Muscle layer of colon (tissue), 2 donors: ENCODE data around the gene TFB1M.
A peak's percentile ranks its signal among the peaks of the same experiment; 100 is the strongest.
"Not testable (repeated sequence)": the region's sequence is repeated elsewhere in the genome, so short reads cannot be mapped to it uniquely, and the experiment has no call there.

Source experiments
- H3K27ac ChIP-seq: one replicate; pipeline ENCODE4 v1.7.0; 2013; ENCODE audit warnings: low read depth, mild to moderate bottlenecking, low read length, moderate library complexity
- H3K27me3 ChIP-seq, 2 donors: one replicate each; pipeline ENCODE4 v1.7.0; 2013; ENCODE audit warnings: low read length in 2 of 2, mild to moderate bottlenecking in 2 of 2; ENCODE audit not compliant: insufficient read depth in 2 of 2, control insufficient read depth in 1 of 2
- H3K36me3 ChIP-seq: one replicate; pipeline ENCODE4 v1.7.0; 2013; ENCODE audit warnings: mild to moderate bottlenecking, low read length; ENCODE audit not compliant: insufficient read depth
- H3K4me1 ChIP-seq: one replicate; pipeline ENCODE4 v1.7.0; 2013; ENCODE audit warnings: mild to moderate bottlenecking, low read length; ENCODE audit not compliant: insufficient read depth
- H3K4me3 ChIP-seq, 2 donors: one replicate each; pipeline ENCODE4 v1.7.0; 2013; ENCODE audit warnings: low read length in 2 of 2, low read depth in 1 of 2, mild to moderate bottlenecking in 1 of 2, moderate library complexity in 1 of 2
- H3K9ac ChIP-seq: one replicate; pipeline ENCODE4 v1.7.0; 2013; ENCODE audit warnings: low read length
- H3K9me3 ChIP-seq: one replicate; pipeline ENCODE4 v1.7.0; 2013; ENCODE audit warnings: mild to moderate bottlenecking, low read length
- donor health status: abdominal sarcoma.
- donor health status: Adenocarcinoma of cecum.

The TFB1M gene

DNA sequence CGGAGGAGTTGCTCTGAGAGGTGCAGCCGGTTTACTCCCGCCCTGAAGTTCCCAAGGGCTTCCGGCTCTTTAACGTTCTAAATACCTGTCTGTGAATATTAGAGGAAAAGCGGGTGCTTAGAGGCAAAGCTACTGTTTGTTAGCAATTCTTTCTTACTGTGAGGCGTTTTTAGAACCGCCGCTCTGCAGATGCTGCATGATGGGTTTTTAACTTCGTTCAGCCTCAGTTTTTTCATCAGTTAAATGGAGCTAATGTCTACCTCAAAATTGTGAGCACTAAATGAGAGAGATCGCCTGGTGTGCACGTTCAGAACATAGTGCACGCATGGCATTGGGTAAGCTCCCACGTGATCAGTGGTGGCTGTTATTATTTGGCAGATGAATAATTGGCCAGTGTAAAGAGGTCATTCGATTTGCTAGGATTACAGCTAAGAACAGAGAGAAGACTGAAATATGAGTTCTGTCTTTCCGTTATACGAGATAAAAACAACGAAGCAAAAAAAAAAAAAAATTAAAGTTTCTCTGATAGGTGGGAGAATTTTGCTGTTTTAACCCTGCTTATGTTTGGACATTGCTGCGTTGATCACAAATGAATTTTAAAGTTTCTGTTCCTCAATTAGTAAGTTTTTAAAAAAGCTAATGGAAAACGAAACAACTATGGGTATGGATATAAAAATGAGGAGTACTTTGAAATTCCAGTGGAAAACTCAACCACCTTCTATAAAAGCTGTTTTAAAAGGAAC is 660 bp upstream of the TFB1M start:
- H3K27ac ChIP-seq = peak overlapping the region; percentile 78
- H3K36me3 ChIP-seq = no peaks in the 10 kb centered on the region
- peak overlapping the region; percentile 70 to 96 for H3K4me3 ChIP-seq
- H3K27me3 ChIP-seq = no peaks in the 10 kb centered on the region
- H3K9me3 ChIP-seq = no peaks in the 10 kb centered on the region
- H3K9ac ChIP-seq = peak overlapping the region; percentile 27
- no peaks in the 10 kb centered on the region for H3K4me1 ChIP-seq

DNA sequence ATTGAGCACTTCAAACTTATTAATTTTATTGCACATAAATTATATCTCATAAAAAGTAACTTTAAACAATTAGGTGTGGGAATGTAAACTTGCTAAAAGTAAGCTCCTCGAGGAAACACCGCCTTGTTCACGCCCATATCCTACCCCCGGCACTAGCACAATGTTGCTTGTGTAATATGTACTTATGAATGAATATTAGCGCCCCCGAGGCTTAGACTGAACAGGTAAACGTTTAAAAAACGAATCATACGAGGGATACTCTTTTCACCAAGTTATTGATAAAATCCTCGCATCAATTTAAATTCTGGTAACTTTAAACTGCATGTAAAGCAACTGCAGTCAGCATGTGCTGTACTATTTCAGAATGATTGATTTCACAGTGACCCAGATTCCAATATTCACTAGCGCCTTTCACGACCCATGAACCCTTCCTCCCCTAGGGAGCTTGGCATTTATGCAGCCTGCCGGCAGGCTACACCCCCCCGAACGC is 637 bp downstream of the TFB1M start:
- peak overlapping the region; percentile 88 to 96 for H3K4me3 ChIP-seq
- no peaks in the 10 kb centered on the region for H3K36me3 ChIP-seq
- H3K9me3 ChIP-seq = no peaks in the 10 kb centered on the region
- H3K4me1 ChIP-seq = no peaks in the 10 kb centered on the region
- peak overlapping the region; percentile 66 for H3K9ac ChIP-seq
- H3K27me3 ChIP-seq = no peaks in the 10 kb centered on the region
- peak overlapping the region; percentile 85 for H3K27ac ChIP-seq

DNA sequence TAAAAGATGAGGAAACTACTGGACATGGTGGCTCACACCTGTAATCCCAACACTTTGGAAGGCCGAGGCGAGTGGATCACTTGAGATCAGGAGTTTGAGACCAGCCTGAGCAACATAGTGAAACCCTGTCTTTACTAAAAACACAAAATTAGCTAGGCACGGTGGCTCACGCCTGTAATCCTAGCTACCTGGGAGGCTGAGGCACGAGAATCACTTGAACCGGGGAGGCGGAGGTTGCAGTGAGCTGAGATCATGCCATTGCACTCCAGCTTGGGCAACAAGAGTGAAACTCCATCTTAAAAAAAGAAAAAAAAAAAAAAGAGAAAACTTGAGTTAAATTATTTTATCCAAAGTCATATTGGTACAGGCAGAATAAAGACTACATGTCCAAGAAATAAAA is 1.3 kb downstream of the TFB1M start:
- not testable (repeated sequence) for H3K4me3 ChIP-seq, H3K4me1 ChIP-seq, H3K9ac ChIP-seq, H3K9me3 ChIP-seq, H3K36me3 ChIP-seq, H3K27me3 ChIP-seq, H3K27ac ChIP-seq

DNA sequence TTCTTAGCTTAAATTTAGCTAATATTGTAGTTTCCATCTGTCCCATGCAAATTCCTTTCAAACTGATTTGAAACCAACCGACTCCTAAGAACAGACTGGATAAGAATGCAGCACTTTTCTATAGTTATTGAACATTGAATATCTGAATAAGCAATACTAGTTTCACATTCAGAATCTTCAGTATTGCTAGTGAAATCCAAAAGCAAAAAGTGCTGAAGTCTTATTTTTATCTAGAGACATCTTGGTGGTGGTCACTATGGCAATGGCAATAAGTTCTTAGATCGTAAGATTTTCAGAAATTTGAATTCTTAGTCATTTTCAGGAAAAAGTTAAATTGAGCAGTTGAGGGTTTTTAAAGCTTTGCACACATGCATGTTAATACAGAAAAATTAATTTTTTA is 2.7 kb downstream of the TFB1M start:
- Histone ChIP-seq H3K9me3 (no peaks in the 10 kb centered on the region), H3K9ac (no peak overlapping the region), H3K27me3 (no peaks in the 10 kb centered on the region), H3K36me3 (no peaks in the 10 kb centered on the region), H3K27ac (no peak overlapping the region), H3K4me3 (no peak overlapping the region), H3K4me1 (no peaks in the 10 kb centered on the region)

DNA sequence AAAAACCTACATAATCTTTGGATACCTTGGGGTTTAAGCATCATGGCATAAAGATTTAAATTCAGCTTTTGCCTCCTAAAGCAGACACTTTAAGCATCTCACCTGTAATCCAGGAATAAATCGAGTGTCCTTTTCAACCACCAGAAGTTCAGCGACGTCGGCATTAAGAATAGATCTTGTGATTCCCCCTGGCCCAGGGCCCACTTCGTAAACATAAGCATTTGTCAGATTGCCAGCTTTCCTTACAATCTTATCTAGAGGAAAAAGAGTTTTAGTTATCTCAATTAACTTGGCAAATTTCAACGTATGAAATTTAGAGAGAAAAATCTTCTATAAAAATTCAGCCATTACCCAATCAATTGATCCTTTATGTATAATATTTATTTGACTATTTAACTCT is 3.2 kb downstream of the TFB1M start:
- Histone ChIP-seq H3K9me3 (no peaks in the 10 kb centered on the region), H3K36me3 (no peaks in the 10 kb centered on the region), H3K27me3 (no peaks in the 10 kb centered on the region), H3K4me1 (no peaks in the 10 kb centered on the region), H3K9ac (no peak overlapping the region), H3K4me3 (no peak overlapping the region), H3K27ac (no peak overlapping the region)

DNA sequence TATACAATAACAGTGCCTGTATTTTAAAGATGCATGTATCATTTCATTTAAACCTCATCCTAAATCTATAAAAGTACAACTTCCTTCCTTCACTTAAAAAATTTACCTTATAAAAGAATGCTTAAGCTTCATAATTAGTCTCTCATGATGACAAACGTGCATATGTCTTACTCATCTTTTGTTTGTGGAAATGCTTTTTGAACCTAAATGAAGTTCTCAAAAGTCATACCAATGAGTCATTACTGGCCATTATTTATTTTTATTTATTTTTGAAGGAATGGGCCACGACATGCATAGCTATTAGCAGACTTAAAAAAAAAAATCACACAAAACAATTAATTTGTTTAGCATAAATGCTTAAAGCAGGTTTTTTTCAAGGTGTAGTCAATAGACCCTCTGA is 3.7 kb downstream of the TFB1M start:
- H3K4me3 ChIP-seq = no peak overlapping the region
- no peaks in the 10 kb centered on the region for H3K9me3 ChIP-seq
- H3K27me3 ChIP-seq = no peaks in the 10 kb centered on the region
- no peak overlapping the region for H3K9ac ChIP-seq
- H3K36me3 ChIP-seq = no peaks in the 10 kb centered on the region
- H3K4me1 ChIP-seq = no peaks in the 10 kb centered on the region
- H3K27ac ChIP-seq = no peak overlapping the region

DNA sequence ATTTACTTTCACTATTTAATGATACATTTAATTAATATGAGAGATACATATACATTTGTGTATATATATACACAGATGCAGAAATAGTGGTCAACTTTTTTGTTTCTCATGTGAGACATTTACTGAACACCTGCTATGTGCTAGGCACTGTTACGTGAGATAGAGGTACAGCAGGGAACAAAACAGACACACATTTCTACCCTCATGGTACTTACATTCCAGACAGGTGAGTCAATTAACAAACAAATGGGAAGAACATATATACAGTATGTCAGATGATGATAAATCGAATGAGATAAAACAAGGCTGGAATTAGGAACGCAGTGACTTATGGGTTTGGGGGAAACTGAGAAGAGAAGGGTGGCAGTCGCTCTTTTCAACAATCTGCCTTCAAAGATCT is 5.1 kb downstream of the TFB1M start:
- Histone ChIP-seq H3K4me1 (no peaks in the 10 kb centered on the region), H3K9me3 (no peaks in the 10 kb centered on the region), H3K27ac (no peak overlapping the region), H3K36me3 (no peaks in the 10 kb centered on the region), H3K27me3 (no peaks in the 10 kb centered on the region), H3K9ac (no peak overlapping the region), H3K4me3 (no peak overlapping the region)

DNA sequence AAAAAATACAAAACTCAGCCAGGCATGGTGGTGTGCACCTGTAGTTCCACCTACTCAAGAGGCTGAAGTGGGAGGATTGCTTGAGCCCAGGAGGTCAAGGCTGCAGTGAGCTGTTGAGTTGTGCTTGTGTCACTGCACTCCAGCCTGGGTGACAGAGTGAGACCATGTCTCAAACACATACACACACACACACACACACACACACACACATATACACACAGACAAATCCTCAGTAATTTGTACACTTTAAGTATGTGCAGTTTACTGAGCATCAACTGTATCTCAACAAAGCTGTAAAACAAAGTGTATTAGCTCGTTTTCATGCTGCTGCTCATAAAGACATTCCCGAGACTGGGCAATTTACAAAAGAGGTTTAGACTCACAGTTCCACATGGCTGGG is 7.3 kb downstream of the TFB1M start:
- H3K4me1 ChIP-seq = no peaks in the 10 kb centered on the region
- H3K4me3 ChIP-seq = no peak overlapping the region
- no peak overlapping the region for H3K27ac ChIP-seq
- H3K36me3 ChIP-seq = no peaks in the 10 kb centered on the region
- H3K9me3 ChIP-seq = no peaks in the 10 kb centered on the region
- H3K27me3 ChIP-seq = no peaks in the 10 kb centered on the region
- H3K9ac ChIP-seq = no peak overlapping the region

DNA sequence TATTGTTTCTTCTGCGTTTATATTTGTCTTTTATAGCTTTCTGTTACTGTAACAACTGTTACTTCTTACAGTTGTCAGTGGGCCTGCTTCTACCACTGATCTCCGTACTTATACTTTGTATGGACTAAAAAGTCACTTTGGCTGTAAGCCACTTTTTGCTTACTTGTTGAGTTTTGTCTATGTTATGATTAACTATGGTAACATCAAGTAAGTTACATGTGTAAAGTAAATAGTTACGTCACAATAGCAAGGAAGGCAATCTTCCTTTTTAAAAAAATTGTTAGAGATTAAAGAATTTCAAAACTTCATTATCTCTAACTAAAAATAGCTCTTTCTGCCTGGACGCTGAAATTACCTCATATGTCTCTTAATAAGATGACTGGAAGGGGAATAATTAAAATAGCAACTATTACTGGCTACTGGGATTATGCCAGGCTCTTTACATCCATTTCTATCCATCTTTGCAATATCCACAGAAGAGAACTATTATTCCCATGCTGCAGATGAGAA is 10.9 kb downstream of the TFB1M start:
- Histone ChIP-seq H3K4me1 (no peaks in the 10 kb centered on the region), H3K9ac (no peak overlapping the region), H3K9me3 (no peaks in the 10 kb centered on the region), H3K36me3 (no peaks in the 10 kb centered on the region), H3K27ac (no peak overlapping the region), H3K27me3 (no peaks in the 10 kb centered on the region), H3K4me3 (no peak overlapping the region)

DNA sequence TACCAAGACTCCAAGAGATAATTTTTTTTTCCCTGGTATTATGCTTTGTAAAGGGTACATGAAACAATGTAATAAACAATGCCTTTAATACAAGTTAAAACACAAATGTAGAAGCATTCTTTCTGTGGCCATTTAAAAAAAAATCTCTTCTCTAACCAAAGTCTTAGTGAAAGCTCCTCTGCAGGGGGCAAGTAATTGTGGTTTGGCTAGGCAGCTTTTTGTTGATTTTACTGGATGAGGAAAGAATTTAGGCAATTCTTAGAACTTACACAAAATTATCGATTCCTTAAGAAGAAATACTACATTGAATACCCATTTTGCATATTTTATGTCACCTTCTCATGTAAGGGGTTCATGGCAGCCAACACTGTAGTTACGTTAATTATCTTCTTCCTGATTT is 12.4 kb downstream of the TFB1M start:
- H3K36me3 ChIP-seq = peaks cover 11% of the 10 kb centered on the region

DNA sequence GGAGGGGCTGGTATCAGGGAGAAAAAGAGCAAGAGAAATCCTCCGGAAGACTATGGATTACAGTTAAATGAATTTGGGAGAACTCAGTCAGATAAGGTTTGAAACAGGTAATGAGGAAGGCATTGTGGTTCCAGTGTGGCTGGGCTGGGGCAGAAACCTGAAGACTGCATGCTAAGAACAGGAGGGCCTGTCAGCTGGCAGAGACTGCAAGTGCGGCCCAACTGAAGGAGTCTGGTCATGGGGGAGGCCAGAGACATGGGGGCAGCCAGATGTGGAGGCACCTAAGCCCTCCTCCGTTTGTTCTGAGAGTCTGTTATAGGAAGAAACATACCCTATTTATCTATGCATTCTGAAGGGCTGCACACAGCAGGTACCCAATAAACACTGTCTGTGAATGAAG is 16.6 kb downstream of the TFB1M start:
- no peaks in the 10 kb centered on the region for H3K9me3 ChIP-seq
- H3K9ac ChIP-seq = no peak overlapping the region
- no peaks in the 10 kb centered on the region for H3K27me3 ChIP-seq
- H3K4me3 ChIP-seq = no peak overlapping the region
- no peak overlapping the region for H3K27ac ChIP-seq
- H3K4me1 ChIP-seq = no peaks in the 10 kb centered on the region
- H3K36me3 ChIP-seq = peaks cover 20% of the 10 kb centered on the region

More for the DNA sequence above, 12.4 kb downstream of the TFB1M start:
- Histone ChIP-seq H3K4me3 (no peak overlapping the region), H3K4me1 (no peaks in the 10 kb centered on the region), H3K9ac (no peak overlapping the region), H3K27me3 (no peaks in the 10 kb centered on the region), H3K27ac (no peak overlapping the region), H3K9me3 (no peaks in the 10 kb centered on the region)

DNA sequence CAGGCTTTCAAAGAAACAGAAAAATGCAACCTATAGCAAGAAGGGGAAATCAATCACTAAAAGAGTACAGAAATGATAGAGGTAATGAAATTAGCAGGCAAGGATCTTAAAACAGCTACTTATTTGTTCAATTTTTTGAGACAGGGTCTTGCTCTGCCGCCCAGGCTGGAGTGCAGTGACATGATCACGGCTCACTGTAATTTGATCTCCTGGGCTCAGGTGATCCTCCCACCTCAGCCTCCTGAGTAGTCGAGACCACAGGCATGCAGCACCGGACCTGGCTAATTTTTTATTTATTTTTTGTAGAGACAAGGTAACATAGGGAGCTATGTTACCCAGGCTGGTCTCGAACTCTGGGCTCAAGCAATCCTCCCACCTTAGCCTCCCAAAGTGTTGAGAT is 21.6 kb downstream of the TFB1M start:
- Histone ChIP-seq H3K27me3 (no peaks in the 10 kb centered on the region), H3K4me3 (no peak overlapping the region), H3K27ac (no peak overlapping the region), H3K36me3 (peaks cover 18% of the 10 kb centered on the region), H3K9me3 (no peaks in the 10 kb centered on the region), H3K4me1 (no peaks in the 10 kb centered on the region), H3K9ac (no peak overlapping the region)
